GM21723 (cell line): ENCODE results near the gene FAM149B1.
"Not testable (repeated sequence)": the region's sequence is repeated elsewhere in the genome, so short reads cannot be mapped to it uniquely, and the experiment has no call there.

Experiments
- ATAC-seq: cut with Tn5 transposase; IDR thresholded peaks from one replicate; pipeline ENCODE4 v1.9.1; 2021; ENCODE audit warnings: mild to moderate bottlenecking, moderate library complexity; ENCODE audit not compliant: unreplicated experiment

The FAM149B1 gene

GRCh38 chr10:73232887-73233286 lies 65.0 kb downstream of the FAM149B1 start:
- ATAC-seq = no peak

- ATAC-seq = no peak
Measured at GRCh38 chr10:73233883-73234282, 66.0 kb downstream of the FAM149B1 start.

- no peak for ATAC-seq
Measured at GRCh38 chr10:73234695-73235094, 66.8 kb downstream of the FAM149B1 start.

GRCh38 chr10:73238990-73239566 lies 71.2 kb downstream of the FAM149B1 start:
- ATAC-seq = no peak

GRCh38 chr10:73239908-73240307 lies 72.0 kb downstream of the FAM149B1 start:
- ATAC-seq = no peak

- no peak for ATAC-seq
Measured at GRCh38 chr10:73244866-73245477, 77.1 kb downstream of the FAM149B1 start.

- no peak for ATAC-seq
Measured at GRCh38 chr10:73246322-73246645, 78.4 kb downstream of the FAM149B1 start.

GRCh38 chr10:73246646-73247508 lies 79.0 kb downstream of the FAM149B1 start, which contains the start of gene DNAJC9:
DNAJC9 (minus strand) TSS chr10:73247255; CDS start chr10:73247189, 66 bp downstream.
- peak; percentile 79 for ATAC-seq

- ATAC-seq = no peak
Measured at GRCh38 chr10:73247509-73248258, 79.8 kb downstream of the FAM149B1 start.

GRCh38 chr10:73248259-73248724 lies 80.4 kb downstream of the FAM149B1 start:
- ATAC-seq = no peak

GRCh38 chr10:73251683-73252444 lies 83.9 kb downstream of the FAM149B1 start:
- peak; percentile 42 for ATAC-seq

GRCh38 chr10:73252445-73253224 lies 84.7 kb downstream of the FAM149B1 start, which contains the start of gene MRPS16:
MRPS16 (minus strand) TSS chr10:73252644; CDS start chr10:73252482, 162 bp downstream.
- peak; percentile 83 for ATAC-seq

- ATAC-seq = no peak
Measured at GRCh38 chr10:73253225-73253555, 85.3 kb downstream of the FAM149B1 start.

GRCh38 chr10:73258612-73259011 lies 90.7 kb downstream of the FAM149B1 start:
- not testable (repeated sequence) for ATAC-seq

- no peak for ATAC-seq
Measured at GRCh38 chr10:73261362-73261995, 93.6 kb downstream of the FAM149B1 start.

- no peak for ATAC-seq
Measured at GRCh38 chr10:73262105-73262730, 94.3 kb downstream of the FAM149B1 start.

GRCh38 chr10:73262880-73263555 lies 95.1 kb downstream of the FAM149B1 start:
- ATAC-seq = no peak

- ATAC-seq = no peak
Measured at GRCh38 chr10:73263693-73264347, 95.9 kb downstream of the FAM149B1 start.
